Uterus (tissue), 4 donors: ENCODE results near the gene ADI1. TPM values are rescaled to one million over a fixed set of nuclear protein-coding genes. Genes with fewer than 3 reads are reported as not detected.
A peak's percentile ranks its signal among the peaks of the same experiment; 100 is the strongest.

Experiments used
- DNase-seq, 2 donors: peaks; one replicate each; pipeline ENCODE4 v3.0.0-alpha.2; 2019 to 2020
- H3K27ac ChIP-seq, 2 donors: fragments of 200-600 bp; sonication (generic); 1 replicate in 1 of 2; 2 replicates in 1 of 2; pipeline ENCODE4 v1.5.1; 2016 to 2018
- H3K27me3 ChIP-seq, 2 donors: fragments of 200-600 bp; sonication (generic); one replicate each; pipeline ENCODE4 v1.5.1; 2018 to 2019; ENCODE audit warnings: control low read depth in 1 of 2
- H3K36me3 ChIP-seq, 2 donors: fragments of 200-600 bp; sonication (generic); one replicate each; pipeline ENCODE4 v1.5.1; 2019; ENCODE audit warnings: control low read depth in 1 of 2
- H3K4me1 ChIP-seq, 2 donors: fragments of 200-600 bp; sonication (generic); one replicate each; pipeline ENCODE4 v1.5.1; 2018 to 2019; ENCODE audit warnings: control low read depth in 1 of 2
- H3K4me3 ChIP-seq, 2 donors: fragments of 200-600 bp; sonication (generic); 1 replicate in 1 of 2; 2 replicates in 1 of 2; pipeline ENCODE4 v1.5.1; 2018 to 2019; ENCODE audit warnings: mild to moderate bottlenecking in 1 of 2
- H3K9me3 ChIP-seq, 2 donors: fragments of 200-600 bp; sonication (generic); one replicate each; pipeline ENCODE4 v1.5.1; 2019; ENCODE audit warnings: control low read depth in 1 of 2
- POLR2A ChIP-seq, 2 donors: fragments of 450-650 bp; IDR thresholded peaks; one replicate each; pipeline ENCODE4 v1.6.1; 2016; ENCODE audit warnings: antibody characterized with exemption in 2 of 2, mild to moderate bottlenecking in 1 of 2, moderate library complexity in 1 of 2
- intact Hi-C: fragments of 100-400 bp; cut with DNase I; formaldehyde crosslinking; loops from one replicate; pipeline ENCODE4 v1.15.1; 2023; ENCODE audit warnings: low total_unique reads
- total RNA-seq, 4 donors: library from RNA; depleted of rRNA in 3 of 4; stranded (reverse); fragments of >200 nt in 3 of 4; gene quantifications; one replicate each; pipeline versions ENCODE4 v1.1.0 to v1.2.4, GENCODE V29; 2014 to 2023
- TF ChIP-seq, protein P1 (sequence below), 4 experiments: fragments of 200-600 bp in 2 of 4; fragments of 450-650 bp in 2 of 4; sonication (generic) in 2 of 4; IDR thresholded peaks; one replicate each; pipeline ENCODE4 v1.5.1; 2016 to 2019; ENCODE audit warnings: antibody characterized with exemption in 4 of 4, mild to moderate bottlenecking in 2 of 4, moderate library complexity in 1 of 4
- donor health status: DM: yes; HTN: yes; CAD: no.

The ADI1 gene
- total RNA-seq, 4 donors from 2014 or later = 31.5 to 65.0 (median 37.9) TPM

DNA sequence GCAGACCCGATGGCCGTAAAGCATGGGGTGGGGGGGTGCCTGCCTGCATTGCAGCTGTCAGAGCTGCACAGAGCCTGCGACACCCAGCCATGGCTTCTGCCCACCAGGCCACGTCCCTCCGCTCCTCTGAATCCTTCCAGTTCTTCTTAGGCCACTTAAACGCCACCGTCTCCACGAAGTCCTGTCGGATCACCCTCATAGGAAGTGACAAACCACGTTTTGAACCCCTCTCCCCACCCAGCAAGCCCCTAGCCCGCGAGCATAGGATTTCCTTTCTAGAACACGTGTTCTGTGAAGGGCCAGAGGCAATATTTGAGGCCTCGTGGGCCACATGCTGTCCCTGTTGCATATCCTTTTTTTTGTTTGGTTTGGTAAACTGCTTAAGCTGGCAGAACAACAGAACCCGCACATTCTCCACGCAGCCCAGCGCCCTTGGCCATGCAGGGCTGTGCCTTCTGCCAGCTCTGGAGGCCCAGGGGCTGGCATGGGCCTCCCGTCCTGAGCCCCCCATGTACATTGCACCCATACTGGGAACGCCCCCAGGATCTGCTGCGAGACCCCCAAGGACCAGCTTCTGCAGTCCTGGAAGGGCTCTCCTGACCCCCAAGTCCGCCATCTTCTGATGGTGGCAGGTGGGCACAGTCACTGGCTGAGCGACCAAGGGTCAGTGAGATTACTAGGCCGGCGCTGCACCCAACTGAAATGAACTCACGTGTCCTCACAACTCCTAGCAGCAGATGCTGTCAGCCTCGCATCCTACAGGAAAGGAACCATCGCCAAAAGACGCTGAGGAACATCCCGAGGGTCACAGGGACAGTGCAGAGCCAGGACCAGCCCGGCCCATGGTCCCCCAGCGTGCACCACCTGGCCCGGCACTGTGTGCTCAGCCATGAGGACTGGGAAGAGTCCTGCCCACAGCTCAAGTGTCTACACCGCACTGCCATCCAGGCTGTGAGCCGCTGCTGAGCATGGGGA is 35.1 kb downstream of the ADI1 start:
- intact Hi-C loops = no loop called here
- DNase-seq = no peak
- H3K4me1 ChIP-seq = no peaks in the 10 kb centered on the region
- H3K9me3 ChIP-seq = no peaks in the 10 kb centered on the region
- TF ChIP-seq, protein P1, sequence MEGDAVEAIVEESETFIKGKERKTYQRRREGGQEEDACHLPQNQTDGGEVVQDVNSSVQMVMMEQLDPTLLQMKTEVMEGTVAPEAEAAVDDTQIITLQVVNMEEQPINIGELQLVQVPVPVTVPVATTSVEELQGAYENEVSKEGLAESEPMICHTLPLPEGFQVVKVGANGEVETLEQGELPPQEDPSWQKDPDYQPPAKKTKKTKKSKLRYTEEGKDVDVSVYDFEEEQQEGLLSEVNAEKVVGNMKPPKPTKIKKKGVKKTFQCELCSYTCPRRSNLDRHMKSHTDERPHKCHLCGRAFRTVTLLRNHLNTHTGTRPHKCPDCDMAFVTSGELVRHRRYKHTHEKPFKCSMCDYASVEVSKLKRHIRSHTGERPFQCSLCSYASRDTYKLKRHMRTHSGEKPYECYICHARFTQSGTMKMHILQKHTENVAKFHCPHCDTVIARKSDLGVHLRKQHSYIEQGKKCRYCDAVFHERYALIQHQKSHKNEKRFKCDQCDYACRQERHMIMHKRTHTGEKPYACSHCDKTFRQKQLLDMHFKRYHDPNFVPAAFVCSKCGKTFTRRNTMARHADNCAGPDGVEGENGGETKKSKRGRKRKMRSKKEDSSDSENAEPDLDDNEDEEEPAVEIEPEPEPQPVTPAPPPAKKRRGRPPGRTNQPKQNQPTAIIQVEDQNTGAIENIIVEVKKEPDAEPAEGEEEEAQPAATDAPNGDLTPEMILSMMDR (IDR thresholded peaks at IDR 0.05) = no peak
- TF ChIP-seq POLR2A (IDR thresholded peaks at IDR 0.05) = no peak
- no peaks in the 10 kb centered on the region for H3K27me3 ChIP-seq
- no peak overlapping the region for H3K27ac ChIP-seq
- H3K4me3 ChIP-seq = no peak overlapping the region
- no peaks in the 10 kb centered on the region for H3K36me3 ChIP-seq

DNA sequence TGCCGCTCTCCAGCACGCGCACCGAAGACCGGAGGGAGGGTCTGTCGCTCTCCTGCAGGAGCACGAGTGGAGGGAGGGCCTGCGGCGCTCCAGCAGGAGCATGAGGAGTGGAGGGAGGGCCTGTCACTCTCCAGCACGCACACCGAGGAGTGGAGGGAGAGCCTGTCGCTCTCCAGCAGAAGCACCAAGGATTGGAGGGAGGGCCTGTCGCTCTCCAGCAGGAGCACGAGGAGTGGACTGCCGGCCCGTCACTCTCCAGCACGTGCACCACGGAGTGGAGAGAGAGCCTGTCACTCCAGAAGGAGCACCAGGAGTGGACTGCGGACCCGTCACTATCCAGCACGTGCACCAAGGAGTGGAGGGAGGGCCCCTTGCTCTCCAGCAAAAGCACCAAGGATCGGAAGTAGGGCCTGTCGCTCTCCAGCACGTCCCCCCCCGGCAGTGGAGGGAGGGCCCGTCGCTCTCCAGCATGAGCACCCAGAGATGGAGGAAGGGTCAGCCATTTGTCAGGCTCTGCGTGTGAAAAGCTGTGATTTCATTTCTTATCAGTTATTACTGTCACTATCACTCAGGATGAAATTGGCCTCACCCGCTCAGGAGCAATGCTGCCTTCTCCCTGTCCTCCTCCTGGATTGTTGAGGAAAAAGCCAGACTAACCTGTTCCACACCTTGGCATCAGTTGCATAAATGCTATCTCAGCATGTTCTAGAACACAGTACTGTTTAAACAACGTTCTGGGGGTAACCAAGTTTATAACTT is 35.9 kb downstream of the ADI1 start:
- intact Hi-C loops = no loop called here
- H3K36me3 ChIP-seq = no peaks in the 10 kb centered on the region
- no peak for TF ChIP-seq POLR2A (IDR thresholded peaks at IDR 0.05)
- TF ChIP-seq, protein P1 (IDR thresholded peaks at IDR 0.05) = peak in 1 of 4 experiments; percentile 13
- no peaks in the 10 kb centered on the region for H3K9me3 ChIP-seq
- peak; percentile 49 to 78 for DNase-seq
- no peaks in the 10 kb centered on the region for H3K27me3 ChIP-seq
- H3K27ac ChIP-seq = no peak overlapping the region
- H3K4me1 ChIP-seq = no peaks in the 10 kb centered on the region
- H3K4me3 ChIP-seq = no peak overlapping the region

DNA sequence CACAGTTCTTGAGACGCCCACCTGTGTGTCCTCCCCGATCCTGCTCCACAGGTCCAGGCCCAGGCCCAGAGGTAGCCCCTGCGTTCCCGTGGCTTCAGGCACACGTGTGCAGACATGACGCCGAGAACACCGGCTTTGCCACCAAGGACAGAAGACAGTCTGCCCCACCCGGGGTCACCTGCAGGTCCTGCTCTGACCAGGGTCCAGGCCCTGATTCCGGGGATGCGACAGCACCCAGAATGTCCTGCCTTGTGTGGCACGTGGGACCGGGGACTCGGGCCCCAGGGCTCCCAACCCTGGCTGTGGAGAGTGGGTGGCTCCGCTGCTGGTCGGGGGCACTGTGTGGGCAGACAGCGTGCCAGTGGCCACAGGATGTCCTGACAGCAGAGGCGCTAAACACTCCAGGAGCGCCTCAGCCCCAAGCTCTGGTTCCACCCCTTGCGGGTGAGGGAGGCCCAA is 36.9 kb downstream of the ADI1 start:
- H3K9me3 ChIP-seq = no peaks in the 10 kb centered on the region
- intact Hi-C loops = no loop called here
- H3K36me3 ChIP-seq = no peaks in the 10 kb centered on the region
- no peaks in the 10 kb centered on the region for H3K27me3 ChIP-seq
- H3K4me3 ChIP-seq = no peak overlapping the region
- DNase-seq = peak in 1 of 2 donors; percentile 8
- H3K27ac ChIP-seq = no peak overlapping the region
- no peaks in the 10 kb centered on the region for H3K4me1 ChIP-seq
- no peak for TF ChIP-seq POLR2A (IDR thresholded peaks at IDR 0.05)
- TF ChIP-seq, protein P1 (IDR thresholded peaks at IDR 0.05) = no peak

DNA sequence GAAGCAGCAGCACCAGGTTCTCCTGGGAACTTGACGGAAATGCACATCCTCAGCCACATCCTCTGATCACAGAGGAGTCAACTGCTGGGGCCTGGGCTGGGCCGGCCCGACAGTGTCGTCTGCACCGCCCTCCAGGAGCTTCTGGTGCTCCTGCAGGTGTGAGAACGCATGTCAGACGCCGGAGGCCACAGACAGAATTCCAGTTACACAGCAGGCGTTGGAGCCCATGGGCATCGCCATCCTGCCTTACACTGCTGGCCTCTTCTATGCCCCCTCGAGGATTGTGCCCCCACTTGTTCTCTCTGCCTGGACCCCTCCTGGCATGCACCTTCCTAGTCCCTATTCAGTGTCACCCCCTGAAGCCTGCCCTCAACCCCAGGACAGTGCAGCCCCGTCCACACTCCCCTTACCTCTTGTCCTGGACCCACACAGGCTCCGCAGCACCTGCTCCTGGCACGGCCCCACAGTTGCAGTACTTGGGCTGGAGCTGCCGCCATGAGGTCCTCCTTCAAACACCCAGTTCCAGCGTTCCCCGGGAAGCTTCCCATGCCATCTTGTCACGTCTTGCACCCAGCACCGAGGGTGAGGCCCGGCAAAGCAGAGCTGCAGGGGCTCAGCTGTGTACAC is 37.5 kb downstream of the ADI1 start:
- Histone ChIP-seq H3K4me1 (no peaks in the 10 kb centered on the region), H3K36me3 (no peaks in the 10 kb centered on the region), H3K27ac (no peak overlapping the region), H3K27me3 (no peaks in the 10 kb centered on the region), H3K4me3 (no peak overlapping the region), H3K9me3 (no peaks in the 10 kb centered on the region)
- intact Hi-C loops = no loop called here
- no peak for DNase-seq
- TF ChIP-seq POLR2A (IDR thresholded peaks at IDR 0.05) = no peak
- TF ChIP-seq, protein P1 (IDR thresholded peaks at IDR 0.05) = no peak
